GM21528 (cell line): Measurements from ENCODE around the gene EPOP.

Source experiments
- ATAC-seq: cut with Tn5 transposase; IDR thresholded peaks from one replicate; pipeline ENCODE4 v1.9.1; 2021; ENCODE audit warnings: mild to moderate bottlenecking, moderate library complexity; ENCODE audit not compliant: unreplicated experiment, low FRiP score

Gene EPOP

GRCh38 chr17:38706505-38707216 lies 31.9 kb upstream of the EPOP start:
- ATAC-seq = no peak

- ATAC-seq = no peak
These were observed 31.2 kb upstream of the EPOP start for GRCh38 chr17:38705803-38706504.

- no peak for ATAC-seq
These were observed 30.7 kb upstream of the EPOP start for GRCh38 chr17:38705523-38705802.

- ATAC-seq = no peak
These were observed 30.1 kb upstream of the EPOP start, which contains the start of gene MLLT6 for GRCh38 chr17:38704606-38705522. Gene MLLT6 (plus strand): TSS chr17:38705273. CDS start chr17:38705633, 360 bp downstream.

GRCh38 chr17:38703742-38704605 lies 29.2 kb upstream of the EPOP start:
- ATAC-seq = no peak

GRCh38 chr17:38702916-38703741 lies 28.4 kb upstream of the EPOP start:
- ATAC-seq = no peak

- ATAC-seq = peak; percentile 24
These were observed 27.6 kb upstream of the EPOP start for GRCh38 chr17:38702166-38702915.

- peak; percentile 23 for ATAC-seq
These were observed 26.9 kb upstream of the EPOP start for GRCh38 chr17:38701504-38702165.

- ATAC-seq = no peak
These were observed 24.0 kb upstream of the EPOP start for GRCh38 chr17:38698760-38699159.

- ATAC-seq = no peak
These were observed 22.5 kb upstream of the EPOP start for GRCh38 chr17:38697061-38697820.

- ATAC-seq = no peak
These were observed 19.1 kb upstream of the EPOP start for GRCh38 chr17:38693700-38694329.

- ATAC-seq = no peak
These were observed 16.4 kb upstream of the EPOP start for GRCh38 chr17:38691154-38691553.

GRCh38 chr17:38690386-38690785 lies 15.6 kb upstream of the EPOP start:
- no peak for ATAC-seq

GRCh38 chr17:38687286-38687685 lies 12.5 kb upstream of the EPOP start:
- ATAC-seq = no peak

GRCh38 chr17:38685491-38685890 lies 10.7 kb upstream of the EPOP start:
- ATAC-seq = no peak

- ATAC-seq = no peak
These were observed 6.3 kb upstream of the EPOP start for GRCh38 chr17:38681096-38681495.

GRCh38 chr17:38677819-38678218 lies 3.1 kb upstream of the EPOP start:
- ATAC-seq = no peak
